ENCODE data around the gene LIMS1.

- TF ChIP-seq GATA3 (IDR thresholded peaks at IDR 0.05; ENCODE audit: low read depth, low read length) (no peak), GATA2 (IDR thresholded peaks at IDR 0.05; ENCODE audit: low read depth, low read length) (no peak)
Measured at GRCh38 chr2:108593547-108594098, 59.4 kb downstream of the LIMS1 start.
